Right forelimb (tissue), 1 donor: ENCODE results near the gene ADAM22.

Experiments
- DNase-seq: peaks from one replicate; pipeline ENCODE4 v3.0.0-alpha.2; 2018

ADAM22 gene

DNA sequence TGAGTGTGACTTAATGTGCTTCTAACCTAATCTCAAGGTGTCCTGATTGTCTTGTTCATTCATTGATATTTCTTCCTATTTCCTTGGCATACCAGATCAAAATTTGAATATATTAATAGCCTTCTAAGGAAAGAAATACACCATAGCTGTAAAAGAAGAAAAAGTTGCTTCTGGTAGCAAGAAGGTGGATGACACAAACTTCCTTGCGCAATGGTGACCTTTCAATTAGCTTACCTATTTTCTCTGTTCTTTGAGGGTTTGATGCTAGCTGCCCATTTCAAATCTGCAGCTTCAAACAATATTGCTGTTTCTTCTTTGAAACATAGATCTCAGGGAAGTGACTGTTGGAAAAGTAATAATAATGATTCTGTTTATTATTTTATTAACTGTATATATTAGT is 108.8 kb downstream of the ADAM22 start:
- no peak for DNase-seq

GRCh38 chr7:88044069-88044468 is 110.0 kb downstream of the ADAM22 start:
- no peak for DNase-seq

DNA sequence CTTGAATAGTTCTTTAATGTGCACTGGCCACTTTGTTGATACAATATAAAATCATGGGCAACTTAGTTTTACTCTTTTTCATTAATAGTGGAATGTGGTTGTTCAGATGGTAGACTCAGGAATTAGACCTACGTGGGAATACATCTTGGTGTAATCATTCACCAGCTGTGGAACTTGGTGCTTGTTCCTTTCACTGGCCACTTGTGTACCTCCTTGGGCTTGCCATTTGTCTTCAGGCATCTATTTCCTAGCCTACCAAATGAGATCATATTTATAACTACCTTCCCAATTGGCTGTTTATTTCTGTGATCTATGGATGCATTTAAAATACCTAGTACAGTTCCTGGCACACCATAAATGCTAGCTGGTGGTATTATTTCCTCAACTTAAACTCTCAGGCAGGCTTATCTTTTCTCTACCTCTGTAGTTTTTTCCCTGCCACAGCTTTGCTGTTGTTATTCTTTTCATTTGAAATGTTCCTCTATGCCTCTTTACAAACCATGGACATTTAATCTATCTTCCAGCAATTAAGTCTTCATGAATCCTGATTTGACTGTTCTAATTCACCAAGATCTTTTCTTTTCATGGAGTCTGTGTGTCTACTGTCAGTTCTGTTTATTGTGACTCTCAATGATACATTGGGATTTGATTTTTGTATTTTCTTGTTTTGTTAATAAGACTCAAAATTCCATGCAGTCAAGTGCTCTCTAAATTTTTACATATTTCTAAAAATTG is 113.0 kb downstream of the ADAM22 start:
- no peak for DNase-seq

DNA sequence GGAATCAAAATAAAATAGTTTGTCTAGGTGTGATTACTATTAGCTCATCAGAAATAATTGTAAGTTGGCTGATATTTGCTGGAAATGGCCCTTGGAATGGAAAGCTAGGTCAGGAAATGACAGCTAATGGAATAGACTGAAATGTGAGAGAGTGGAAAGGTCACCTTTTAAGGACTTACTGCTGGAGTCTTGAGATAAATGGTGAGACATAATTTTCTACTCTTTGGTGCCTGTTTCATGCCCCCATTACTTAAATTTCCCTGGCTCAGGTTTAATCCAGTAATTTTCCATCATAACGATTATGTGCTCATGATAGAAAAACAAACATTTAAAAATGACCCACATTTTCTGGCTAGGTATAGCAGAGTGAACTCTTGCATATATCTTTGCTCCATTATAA is 123.6 kb downstream of the ADAM22 start:
- no peak for DNase-seq

- DNase-seq = no peak
These were observed 128.2 kb downstream of the ADAM22 start for GRCh38 chr7:88062238-88062637.

- no peak for DNase-seq
These were observed 135.0 kb downstream of the ADAM22 start for GRCh38 chr7:88069093-88069492.

DNA sequence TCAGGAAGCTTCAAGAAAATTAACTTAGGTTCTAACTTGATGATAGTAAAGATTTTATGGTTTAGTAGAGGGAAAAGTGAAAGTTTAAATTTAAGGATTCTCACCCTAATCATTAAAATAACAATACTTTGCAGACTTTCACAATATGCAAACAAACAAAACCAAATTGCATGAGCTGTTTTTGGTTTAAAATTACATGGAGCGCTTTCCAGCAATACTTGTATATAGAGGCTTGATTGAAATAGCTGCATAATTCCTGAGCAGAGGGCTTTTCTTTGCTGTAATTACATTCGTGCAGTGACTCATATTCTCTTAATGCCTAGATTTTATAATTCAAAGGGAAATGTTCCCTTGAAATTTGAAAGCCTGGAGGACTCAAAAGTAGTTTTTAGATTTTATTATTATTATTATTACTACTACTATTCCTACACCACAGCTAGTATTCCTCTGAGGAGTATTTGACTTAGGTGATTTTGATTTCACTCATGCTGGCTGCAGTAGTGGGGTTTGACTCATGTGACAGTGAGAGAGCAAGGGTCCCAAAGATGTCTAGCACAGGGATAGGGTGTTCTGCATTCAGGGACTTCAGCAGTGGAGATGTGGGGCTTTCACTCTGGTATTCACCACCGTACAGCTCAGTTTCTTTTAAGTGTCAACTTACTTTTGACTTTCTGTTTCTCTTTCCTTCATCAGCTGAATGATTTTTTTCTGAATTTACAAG is 138.1 kb downstream of the ADAM22 start:
- no peak for DNase-seq

- DNase-seq = no peak
These were observed 138.6 kb downstream of the ADAM22 start for GRCh38 chr7:88072715-88073055.

- DNase-seq = no peak
These were observed 139.6 kb downstream of the ADAM22 start for GRCh38 chr7:88073626-88074025.

DNA sequence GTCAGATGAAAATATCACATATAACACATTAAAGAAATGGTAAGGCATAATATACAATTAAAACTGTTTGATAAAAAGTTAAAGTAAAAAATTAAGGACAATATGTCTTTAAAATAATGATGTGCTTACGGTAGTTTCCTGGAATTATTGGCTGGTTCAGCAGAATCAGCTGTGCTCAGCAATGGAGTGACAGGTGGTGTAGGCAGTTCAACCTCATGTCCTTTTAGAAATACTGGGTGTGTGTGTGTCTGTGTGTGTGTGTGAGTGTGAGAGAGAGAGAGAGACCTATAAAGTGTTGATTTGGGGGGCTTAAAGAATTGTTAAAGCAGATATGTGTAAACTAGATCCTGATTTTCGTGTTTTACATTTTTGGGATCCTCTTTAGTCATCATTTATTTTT is 141.2 kb downstream of the ADAM22 start:
- DNase-seq = no peak

GRCh38 chr7:88083883-88084282 is 149.8 kb downstream of the ADAM22 start:
- no peak for DNase-seq

DNA sequence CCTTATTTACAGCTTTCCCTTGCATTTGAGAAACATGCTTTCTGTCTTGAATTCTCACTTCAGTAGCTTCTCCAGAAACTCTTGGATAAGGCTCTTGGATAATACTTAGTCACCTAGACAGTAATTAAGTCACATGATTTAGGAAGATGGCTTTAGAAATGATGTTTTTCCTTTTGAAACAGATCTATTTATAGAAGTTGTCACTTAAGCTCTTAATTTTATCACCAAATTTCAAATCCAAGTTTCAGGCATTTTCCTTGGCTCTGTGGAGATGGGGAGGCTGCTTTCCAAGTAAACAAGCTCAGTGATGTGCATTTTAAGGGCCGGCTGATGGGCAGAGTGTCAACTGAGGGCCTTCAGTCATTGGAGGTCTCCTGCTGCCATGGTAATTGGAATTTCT is 155.5 kb downstream of the ADAM22 start:
- no peak for DNase-seq

DNA sequence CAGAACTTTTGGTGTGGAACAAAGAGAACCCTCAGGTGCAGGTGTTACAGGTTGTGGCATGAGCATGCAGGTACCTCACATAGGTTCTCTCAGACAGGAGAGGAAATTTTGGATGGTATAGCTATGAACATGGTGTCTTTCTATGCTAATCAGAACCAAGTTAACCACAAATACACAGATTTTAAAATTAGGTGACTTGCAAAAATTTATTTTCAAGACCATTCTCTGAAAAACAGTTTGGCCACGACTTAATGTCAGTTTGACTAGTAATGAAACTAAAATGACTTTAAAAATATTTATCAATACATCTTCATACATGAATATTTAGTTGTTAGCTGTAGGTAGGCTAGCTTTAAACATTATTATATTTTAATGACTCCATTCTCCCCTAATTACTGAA is 156.2 kb downstream of the ADAM22 start:
- DNase-seq = no peak

- DNase-seq = no peak
These were observed 156.6 kb downstream of the ADAM22 start for GRCh38 chr7:88090671-88091070.

- no peak for DNase-seq
These were observed 158.1 kb downstream of the ADAM22 start for GRCh38 chr7:88091988-88092675.

DNA sequence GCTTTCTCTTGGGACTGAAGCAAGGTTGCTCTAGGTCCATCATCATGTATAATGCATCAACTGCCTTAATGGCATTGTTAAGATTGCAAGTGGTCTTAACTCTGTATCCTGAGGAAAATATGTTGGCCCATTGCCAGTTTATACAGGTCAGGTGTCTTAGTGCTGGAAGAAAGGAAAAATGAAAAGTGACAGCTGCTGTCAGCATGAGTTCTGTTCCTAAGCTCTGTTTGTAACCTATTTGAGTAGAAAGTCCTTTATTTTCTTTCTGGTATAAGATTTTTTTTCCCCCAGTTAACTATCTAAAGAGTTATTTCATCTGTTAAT is 158.6 kb downstream of the ADAM22 start:
- DNase-seq = no peak

- DNase-seq = no peak
These were observed 167.7 kb downstream of the ADAM22 start for GRCh38 chr7:88101769-88102168.

- no peak for DNase-seq
These were observed 168.6 kb downstream of the ADAM22 start for GRCh38 chr7:88102675-88103074.

GRCh38 chr7:88104732-88105131 is 170.7 kb downstream of the ADAM22 start:
- no peak for DNase-seq

DNA sequence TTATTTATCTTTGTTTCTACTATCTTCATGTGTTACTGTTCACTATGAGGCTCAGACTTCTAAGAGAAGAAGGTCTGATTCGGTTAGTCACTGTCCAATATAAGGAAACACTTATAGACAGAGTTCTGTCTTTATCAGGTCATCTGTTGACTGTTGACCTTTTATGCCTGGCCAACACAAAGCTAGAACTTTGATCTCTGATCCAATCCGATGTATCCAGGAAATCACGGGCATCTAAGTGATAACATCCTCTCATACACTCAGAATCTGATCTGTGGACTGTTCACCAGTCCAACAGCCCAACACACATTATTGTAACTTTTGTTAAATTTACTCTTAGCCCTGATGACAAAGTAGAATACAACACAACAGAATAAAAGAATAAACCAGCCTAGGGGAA is 171.2 kb downstream of the ADAM22 start:
- no peak for DNase-seq

- no peak for DNase-seq
These were observed 172.4 kb downstream of the ADAM22 start for GRCh38 chr7:88106434-88106833.

- no peak for DNase-seq
These were observed 175.6 kb downstream of the ADAM22 start for GRCh38 chr7:88109612-88110011.

- no peak for DNase-seq
These were observed 177.2 kb downstream of the ADAM22 start for GRCh38 chr7:88111140-88111743.

DNA sequence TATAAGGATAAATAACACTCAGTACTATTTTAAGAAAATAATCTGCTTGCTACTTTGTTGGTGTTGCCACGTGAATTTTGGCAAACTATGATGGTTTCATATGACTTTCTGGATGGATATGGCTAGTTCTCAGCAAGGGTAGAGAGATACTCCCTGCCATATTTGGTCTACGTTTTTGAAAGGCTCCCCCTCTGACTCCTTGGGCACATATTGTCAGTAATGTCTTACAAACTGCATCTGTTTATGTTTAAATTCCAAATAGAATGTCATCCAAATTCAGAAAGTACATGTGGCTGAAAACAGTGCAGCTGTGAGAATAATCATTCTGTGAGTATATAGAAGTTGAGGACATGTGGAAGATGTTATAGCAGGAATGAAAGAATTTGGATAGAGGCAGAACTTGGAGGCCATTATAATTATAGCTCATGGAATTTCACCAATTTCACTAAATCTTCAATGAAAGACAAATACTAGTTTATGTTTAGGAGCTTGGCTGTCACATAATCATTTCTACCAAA is 178.0 kb downstream of the ADAM22 start:
- no peak for DNase-seq
